ENCODE measurements around the gene AMIGO3.

DNA sequence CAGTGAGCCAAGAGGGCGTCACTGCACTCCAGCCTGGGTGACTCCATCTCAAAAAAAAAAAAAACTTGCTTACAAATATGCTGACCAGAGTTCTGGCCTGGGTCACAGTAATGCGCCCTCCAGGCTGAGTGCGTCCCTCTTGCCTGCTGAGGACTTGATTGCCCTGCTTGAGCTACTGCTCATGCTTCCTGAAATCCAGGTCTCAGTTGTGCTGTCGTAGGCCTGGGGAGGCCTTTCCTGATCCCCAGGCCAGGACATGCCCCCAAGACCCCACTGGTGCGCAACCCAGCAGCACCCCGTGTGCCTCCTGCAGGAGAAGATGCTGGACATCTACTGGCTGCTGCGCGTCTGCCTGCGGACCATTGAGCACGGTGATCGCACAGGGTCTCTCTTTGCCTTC is 7.3 kb downstream of the AMIGO3 start:
- TF ChIP-seq, protein P1, sequence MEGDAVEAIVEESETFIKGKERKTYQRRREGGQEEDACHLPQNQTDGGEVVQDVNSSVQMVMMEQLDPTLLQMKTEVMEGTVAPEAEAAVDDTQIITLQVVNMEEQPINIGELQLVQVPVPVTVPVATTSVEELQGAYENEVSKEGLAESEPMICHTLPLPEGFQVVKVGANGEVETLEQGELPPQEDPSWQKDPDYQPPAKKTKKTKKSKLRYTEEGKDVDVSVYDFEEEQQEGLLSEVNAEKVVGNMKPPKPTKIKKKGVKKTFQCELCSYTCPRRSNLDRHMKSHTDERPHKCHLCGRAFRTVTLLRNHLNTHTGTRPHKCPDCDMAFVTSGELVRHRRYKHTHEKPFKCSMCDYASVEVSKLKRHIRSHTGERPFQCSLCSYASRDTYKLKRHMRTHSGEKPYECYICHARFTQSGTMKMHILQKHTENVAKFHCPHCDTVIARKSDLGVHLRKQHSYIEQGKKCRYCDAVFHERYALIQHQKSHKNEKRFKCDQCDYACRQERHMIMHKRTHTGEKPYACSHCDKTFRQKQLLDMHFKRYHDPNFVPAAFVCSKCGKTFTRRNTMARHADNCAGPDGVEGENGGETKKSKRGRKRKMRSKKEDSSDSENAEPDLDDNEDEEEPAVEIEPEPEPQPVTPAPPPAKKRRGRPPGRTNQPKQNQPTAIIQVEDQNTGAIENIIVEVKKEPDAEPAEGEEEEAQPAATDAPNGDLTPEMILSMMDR (conservative IDR thresholded peaks at IDR 0.05; ENCODE audit: low read depth in 2 of 2): no peak
- TF ChIP-seq EZH2phosphoT487 (IDR thresholded peaks at IDR 0.05; ENCODE audit: unreplicated experiment): no peak
- no peak for TF ChIP-seq JUNB (IDR thresholded peaks at IDR 0.05; ENCODE audit: unreplicated experiment)
- TF ChIP-seq EZH2 (IDR thresholded peaks at IDR 0.05; ENCODE audit: low read depth, unreplicated experiment): no peak
- TF ChIP-seq POLR2AphosphoS5 (IDR thresholded peaks at IDR 0.05; ENCODE audit: low read depth): no peak
